NB4 (cell line): ENCODE data around the gene VGF.

Experiments used
- DNase-seq: peaks from one replicate; pipeline ENCODE4 v3.0.0; 2010; ENCODE audit warnings: low read depth
- H3K4me3 ChIP-seq: one replicate; pipeline ENCODE4 v1.5.1; 2011; ENCODE audit warnings: mild to moderate bottlenecking, low read depth, low read length, moderate library complexity
- CTCF ChIP-seq: IDR thresholded peaks from one replicate; pipeline ENCODE4 v1.5.1; 2012; ENCODE audit warnings: low read depth, low read length
- MAX ChIP-seq: IDR thresholded peaks from 2 replicates; pipeline ENCODE4 v1.6.1; 2011; ENCODE audit warnings: low read depth, low read length
- MYC ChIP-seq: IDR thresholded peaks from 2 replicates; pipeline ENCODE4 v1.6.1; 2011; ENCODE audit warnings: low read depth, low read length
- POLR2A ChIP-seq: IDR thresholded peaks from 2 replicates; pipeline ENCODE4 v1.6.1; 2011; ENCODE audit warnings: mild to moderate bottlenecking; ENCODE audit not compliant: insufficient read length; ENCODE audit errors: extremely low read depth

VGF gene

GRCh38 chr7:101165075-101165957, at the start of gene VGF:
Gene VGF, minus strand, starts transcription at chr7:101165569. Its CDS starts 726 bp downstream, at chr7:101164843.
- TF ChIP-seq MAX, result peak; percentile 99
- TF ChIP-seq CTCF, result no peak
- no peak for TF ChIP-seq POLR2A
- peak; percentile 63 for TF ChIP-seq MYC
- peak; percentile 97 for DNase-seq
- no peak within 1 kb of the TSS for H3K4me3 ChIP-seq

- DNase-seq, result no peak
- H3K4me3 ChIP-seq, result no peak overlapping the region
- TF ChIP-seq CTCF (peak; percentile 1), POLR2A (no peak)
Measured at GRCh38 chr7:101212014-101212413, 46.6 kb upstream of the VGF start.

- H3K4me3 ChIP-seq, result no peak overlapping the region
- TF ChIP-seq MYC, result no peak
- no peak for TF ChIP-seq CTCF
- TF ChIP-seq POLR2A, result no peak
- no peak for TF ChIP-seq MAX
- no peak for DNase-seq
Measured at GRCh38 chr7:101211501-101211900, 46.1 kb upstream of the VGF start.

GRCh38 chr7:101210143-101210542, 44.8 kb upstream of the VGF start:
- no peak overlapping the region for H3K4me3 ChIP-seq
- TF ChIP-seq MAX (no peak), MYC (no peak), POLR2A (no peak), CTCF (no peak)
- DNase-seq, result no peak

GRCh38 chr7:101208794-101209193, 43.4 kb upstream of the VGF start:
- H3K4me3 ChIP-seq, result no peak overlapping the region
- TF ChIP-seq MYC (no peak), CTCF (no peak), POLR2A (no peak), MAX (no peak)
- DNase-seq, result no peak

GRCh38 chr7:101207459-101207858, 42.1 kb upstream of the VGF start:
- DNase-seq, result no peak
- TF ChIP-seq POLR2A (no peak), CTCF (no peak), MYC (no peak), MAX (no peak)
- no peak overlapping the region for H3K4me3 ChIP-seq
